Gastrocnemius medialis (tissue), 4 donors: ENCODE results near the gene ALDH4A1. TPM values are rescaled to one million over a fixed set of nuclear protein-coding genes. Genes with fewer than 3 reads are reported as not detected.

Experiments used
- ATAC-seq, 2 donors: fragments of 150-250 bp; one replicate each; pipeline ENCODE4 v1.9.1; 2016
- DNase-seq, 2 donors: peaks; one replicate each; pipeline ENCODE4 v3.0.0-alpha.2; 2019
- H3K27ac ChIP-seq, 4 donors: fragments of 200-600 bp; sonication (generic); 1 replicate in 1 of 4; 2 replicates in 3 of 4; pipeline ENCODE4 v1.5.1; 2016 to 2018; ENCODE audit warnings: mild to moderate bottlenecking in 2 of 4, moderate library complexity in 1 of 4
- H3K27me3 ChIP-seq, 3 donors: fragments of 200-600 bp; sonication (generic) in 2 of 3; 1 replicate in 1 of 3; 2 replicates in 2 of 3; pipeline versions ENCODE4 v1.5.1 to v1.6.0; 2016 to 2019; ENCODE audit warnings: mild to moderate bottlenecking in 1 of 3, moderate library complexity in 1 of 3
- H3K36me3 ChIP-seq, 2 donors: fragments of 200-600 bp; sonication (generic) in 1 of 2; one replicate each; pipeline ENCODE4 v1.5.1; 2017 to 2018
- H3K4me1 ChIP-seq, 2 donors: fragments of 200-600 bp; sonication (generic) in 1 of 2; one replicate each; pipeline ENCODE4 v1.5.1; 2016 to 2017; ENCODE audit warnings: mild to moderate bottlenecking in 2 of 2
- H3K4me3 ChIP-seq, 4 donors: fragments of 200-600 bp; sonication (generic) in 3 of 4; 1 replicate in 1 of 4; 2 replicates in 3 of 4; pipeline ENCODE4 v1.5.1; 2016 to 2019; ENCODE audit warnings: mild to moderate bottlenecking in 2 of 4
- H3K9me3 ChIP-seq, 3 donors: fragments of 200-600 bp; sonication (generic) in 2 of 3; 1 replicate in 1 of 3; 2 replicates in 2 of 3; pipeline ENCODE4 v1.5.1; 2016 to 2019
- CTCF ChIP-seq, 5 experiments: fragments of 450-650 bp in 3 of 5; fragments of 200-600 bp in 2 of 5; sonication (generic) in 2 of 5; IDR thresholded peaks in 4 of 5; conservative IDR thresholded peaks in 1 of 5; 1 replicate in 4 of 5; 2 replicates in 1 of 5; pipeline ENCODE4 v1.5.1; 2016 to 2019; ENCODE audit warnings: antibody characterized with exemption in 5 of 5, mild to moderate bottlenecking in 3 of 5, moderate library complexity in 3 of 5
- POLR2A ChIP-seq, 2 donors: fragments of 450-650 bp; IDR thresholded peaks; one replicate each; pipeline ENCODE4 v1.6.1; 2017; ENCODE audit warnings: antibody characterized with exemption in 2 of 2, mild to moderate bottlenecking in 2 of 2, moderate library complexity in 2 of 2
- in situ Hi-C, 4 donors: fragments of 200-750 bp; cut with MboI; loops; one replicate each; pipeline versions ENCODE4 v1.15.0 to v1.8.0; 2017; ENCODE audit warnings: low sequenced_read_pairs in 4 of 4
- intact Hi-C: fragments of 100-400 bp; cut with DNase I; formaldehyde crosslinking; loops from one replicate; pipeline ENCODE4 v1.15.1; 2023; ENCODE audit warnings: low total_unique reads
- total RNA-seq, 4 donors: library from RNA; depleted of rRNA; stranded (reverse); fragments of >200 nt; gene quantifications; one replicate each; pipeline versions ENCODE4 v1.1.0 to v1.2.3, GENCODE V29; 2016

The ALDH4A1 gene
- total RNA-seq, 4 donors from 2014 or later, result 22.8 to 35.3 (median 31.4) TPM

GRCh38 chr1:18931730-18932129, 29.4 kb upstream of the ALDH4A1 start:
- Histone ChIP-seq H3K4me1 (peaks cover 9% of the 10 kb centered on the region in 2 donors), H3K9me3 (no peaks in the 10 kb centered on the region), H3K4me3 (no peak overlapping the region), H3K36me3 (no peaks in the 10 kb centered on the region), H3K27ac (no peak overlapping the region), H3K27me3 (no peaks in the 10 kb centered on the region)
- TF ChIP-seq CTCF (IDR thresholded peaks at IDR 0.05 in 4 of 5, conservative IDR thresholded peaks at IDR 0.05 in 1 of 5) (no peak), POLR2A (IDR thresholded peaks at IDR 0.05) (no peak)
- ATAC-seq, result no peak
- in situ Hi-C loops, result no loop called here
- intact Hi-C loops, result no loop called here
- DNase-seq, result no peak

- intact Hi-C loops, result no loop called here
- Histone ChIP-seq H3K36me3 (no peaks in the 10 kb centered on the region), H3K9me3 (no peaks in the 10 kb centered on the region), H3K4me3 (no peak overlapping the region), H3K27me3 (no peaks in the 10 kb centered on the region), H3K4me1 (peaks cover 10 to 20% of the 10 kb centered on the region in 2 donors), H3K27ac (no peak overlapping the region)
- no peak for TF ChIP-seq POLR2A (IDR thresholded peaks at IDR 0.05)
- TF ChIP-seq CTCF (IDR thresholded peaks at IDR 0.05 in 4 of 5, conservative IDR thresholded peaks at IDR 0.05 in 1 of 5), result no peak
- DNase-seq (no peak), ATAC-seq (no peak)
- in situ Hi-C loops, result no loop called here
Measured at GRCh38 chr1:18929686-18930085, 27.3 kb upstream of the ALDH4A1 start.

DNA sequence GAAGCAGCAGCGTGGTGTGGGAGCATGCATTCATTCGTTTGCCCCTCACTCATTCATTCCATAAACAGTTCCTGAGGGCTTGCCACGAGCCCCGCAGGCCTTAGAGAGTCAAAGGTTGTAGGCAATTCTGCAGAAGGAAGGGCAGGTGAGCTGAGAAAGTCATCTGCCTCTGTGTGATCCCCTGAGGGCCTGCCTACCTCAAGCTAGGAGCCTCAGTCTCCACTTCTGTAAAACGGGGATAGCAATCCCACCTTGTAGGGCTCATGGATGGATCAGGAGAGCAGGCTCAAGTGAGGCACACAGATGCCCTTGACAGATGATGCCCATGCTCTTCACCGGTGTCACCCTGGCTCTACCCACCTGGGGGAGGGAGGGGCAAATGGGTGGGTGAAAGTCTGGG, 26.6 kb upstream of the ALDH4A1 start:
- intact Hi-C loops, result no loop called here
- H3K4me1 ChIP-seq, result peaks cover 17 to 24% of the 10 kb centered on the region in 2 donors
- TF ChIP-seq CTCF (IDR thresholded peaks at IDR 0.05 in 4 of 5, conservative IDR thresholded peaks at IDR 0.05 in 1 of 5), result no peak
- TF ChIP-seq POLR2A (IDR thresholded peaks at IDR 0.05), result no peak
- H3K4me3 ChIP-seq, result no peak overlapping the region
- DNase-seq (no peak), ATAC-seq (no peak)
- H3K27me3 ChIP-seq, result no peaks in the 10 kb centered on the region
- in situ Hi-C loops, result no loop called here
- no peaks in the 10 kb centered on the region for H3K9me3 ChIP-seq
- no peaks in the 10 kb centered on the region for H3K36me3 ChIP-seq
- H3K27ac ChIP-seq, result no peak overlapping the region

- intact Hi-C loops, result no loop called here
- in situ Hi-C loops, result no loop called here
- Histone ChIP-seq H3K27ac (no peak overlapping the region), H3K27me3 (no peaks in the 10 kb centered on the region), H3K36me3 (no peaks in the 10 kb centered on the region), H3K4me3 (no peak overlapping the region), H3K9me3 (no peaks in the 10 kb centered on the region), H3K4me1 (peaks cover 23 to 30% of the 10 kb centered on the region in 2 donors)
- DNase-seq, result no peak
- no peak for ATAC-seq
- TF ChIP-seq CTCF (IDR thresholded peaks at IDR 0.05 in 4 of 5, conservative IDR thresholded peaks at IDR 0.05 in 1 of 5), result no peak
- no peak for TF ChIP-seq POLR2A (IDR thresholded peaks at IDR 0.05)
Measured at GRCh38 chr1:18928406-18928805, 26.1 kb upstream of the ALDH4A1 start.

DNA sequence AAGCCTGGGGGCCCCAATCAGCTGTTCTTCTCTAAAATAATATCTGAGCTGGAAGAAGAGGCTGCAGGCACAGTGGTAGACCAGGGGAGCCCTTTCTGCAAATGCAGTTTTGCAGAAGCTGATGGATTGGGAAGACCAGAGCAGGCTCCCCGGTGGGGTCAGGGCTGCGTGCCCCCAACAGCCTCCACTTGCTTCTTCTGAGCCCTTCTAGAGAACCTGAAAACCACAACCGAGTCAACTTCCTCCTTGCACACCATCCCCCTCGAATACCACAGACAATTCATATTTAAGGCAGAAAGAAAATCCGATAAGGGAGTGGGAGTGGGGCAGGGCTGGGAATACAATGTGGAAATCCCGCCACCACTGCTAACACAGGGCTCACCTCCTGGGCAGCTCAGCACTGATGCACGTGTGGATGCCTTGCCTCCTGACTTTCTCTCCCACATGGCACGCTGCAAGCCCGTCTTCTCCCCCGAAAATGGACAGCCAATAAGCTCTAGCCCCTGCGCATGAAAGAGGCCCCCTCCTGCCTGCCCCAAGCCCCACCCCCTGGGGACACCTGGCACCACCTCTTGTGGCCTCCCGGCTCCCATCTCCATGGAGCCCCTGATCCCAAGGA, 25.4 kb upstream of the ALDH4A1 start:
- ATAC-seq (no peak), DNase-seq (no peak)
- Histone ChIP-seq H3K4me1 (peaks cover 30 to 37% of the 10 kb centered on the region in 2 donors), H3K27me3 (no peaks in the 10 kb centered on the region), H3K27ac (peak overlapping the region in 2 of 4 donors; percentile 69 to 72), H3K4me3 (no peak overlapping the region), H3K9me3 (no peaks in the 10 kb centered on the region), H3K36me3 (no peaks in the 10 kb centered on the region)
- TF ChIP-seq POLR2A (IDR thresholded peaks at IDR 0.05), result no peak
- no peak for TF ChIP-seq CTCF (IDR thresholded peaks at IDR 0.05 in 4 of 5, conservative IDR thresholded peaks at IDR 0.05 in 1 of 5)
- intact Hi-C loops, result no loop called here
- in situ Hi-C loops, result no loop called here
